Endothelial cell of umbilical vein (primary cell): ENCODE measurements around the gene CEP78.
A peak's percentile ranks its signal among the peaks of the same experiment; 100 is the strongest.

Experiments
- EZH2 ChIP-seq: IDR thresholded peaks from 2 replicates; pipeline ENCODE4 v1.6.1; 2012; ENCODE audit warnings: borderline replicate concordance, low read depth, mild to moderate bottlenecking, moderate library complexity, low read length, inconsistent platforms; ENCODE audit not compliant: severe bottlenecking
- FOS ChIP-seq: IDR thresholded peaks from 2 replicates; pipeline ENCODE4 v1.6.1; 2011; ENCODE audit warnings: mild to moderate bottlenecking, low read length, moderate library complexity, borderline replicate concordance; ENCODE audit not compliant: insufficient read depth
- GATA2 ChIP-seq: IDR thresholded peaks from 2 replicates; pipeline ENCODE4 v1.7.0; 2011; ENCODE audit warnings: low read depth, mild to moderate bottlenecking, moderate library complexity, mixed read lengths, low read length; ENCODE audit not compliant: insufficient read length, insufficient read depth
- MYC ChIP-seq: IDR thresholded peaks from one replicate; pipeline ENCODE4 v1.6.1; 2011; ENCODE audit warnings: mild to moderate bottlenecking, low read depth, low read length
- POLR2A ChIP-seq: IDR thresholded peaks from 2 replicates; pipeline ENCODE4 v1.6.1; 2012; ENCODE audit warnings: low read depth, mild to moderate bottlenecking, control low read depth, low read length
- POLR2AphosphoS5 ChIP-seq: IDR thresholded peaks from 2 replicates; pipeline ENCODE4 v1.6.1; 2012; ENCODE audit warnings: low read depth, mild to moderate bottlenecking, control low read depth, low read length, moderate library complexity; ENCODE audit not compliant: insufficient read depth
- TF ChIP-seq, protein P1 (sequence below), 2 donors: IDR thresholded peaks; 1 replicate in 1 of 2; 2 replicates in 1 of 2; pipeline ENCODE4 v1.5.1; 2011; ENCODE audit warnings: low read length in 2 of 2, mild to moderate bottlenecking in 2 of 2, moderate library complexity in 2 of 2, control low read depth in 1 of 2, inconsistent platforms in 1 of 2, low read depth in 1 of 2; ENCODE audit not compliant: insufficient read depth in 1 of 2; ENCODE audit errors: extremely low read depth in 1 of 2
- TF ChIP-seq, protein P2 (sequence below): IDR thresholded peaks from 2 replicates; pipeline ENCODE4 v1.6.1; 2011; ENCODE audit not compliant: insufficient read depth, insufficient read length

DNA sequence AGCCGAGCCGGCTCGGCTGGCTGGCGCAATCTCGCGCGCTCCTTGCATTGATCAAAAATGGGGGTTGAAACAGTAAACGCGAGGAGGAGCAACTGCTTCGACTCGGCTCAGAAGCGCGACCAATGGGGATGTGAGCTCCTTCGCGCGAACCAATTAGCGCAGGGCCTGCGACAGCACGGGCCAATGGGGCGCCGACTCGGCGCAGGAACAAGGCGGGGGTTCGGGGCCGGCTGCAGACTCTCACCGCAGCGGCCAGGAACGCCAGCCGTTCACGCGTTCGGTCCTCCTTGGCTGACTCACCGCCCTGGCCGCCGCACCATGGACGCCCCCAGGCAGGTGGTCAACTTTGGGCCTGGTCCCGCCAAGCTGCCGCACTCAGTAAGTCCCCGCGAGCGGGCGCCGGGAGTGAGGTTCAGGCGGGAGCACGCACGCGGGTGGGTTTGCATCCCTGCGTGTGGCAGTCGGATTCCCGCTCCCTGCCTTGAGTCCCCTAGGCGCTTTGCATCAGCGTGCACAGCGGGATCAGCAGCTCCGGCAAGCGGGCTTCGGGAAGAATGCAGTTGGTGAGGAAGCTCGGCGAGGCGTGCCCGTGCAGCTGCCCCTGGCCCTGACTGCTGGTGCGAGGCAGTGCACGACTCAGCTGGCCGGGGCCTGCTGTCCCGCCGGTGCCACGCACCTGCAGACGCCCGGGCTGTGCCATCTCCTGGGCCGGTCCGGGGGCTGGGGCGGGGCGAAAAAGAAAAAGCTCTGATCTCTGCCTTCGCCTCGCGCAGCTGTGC lies 61.2 kb downstream of the CEP78 start, which contains the start of gene PSAT1:
- TF ChIP-seq, protein P1, sequence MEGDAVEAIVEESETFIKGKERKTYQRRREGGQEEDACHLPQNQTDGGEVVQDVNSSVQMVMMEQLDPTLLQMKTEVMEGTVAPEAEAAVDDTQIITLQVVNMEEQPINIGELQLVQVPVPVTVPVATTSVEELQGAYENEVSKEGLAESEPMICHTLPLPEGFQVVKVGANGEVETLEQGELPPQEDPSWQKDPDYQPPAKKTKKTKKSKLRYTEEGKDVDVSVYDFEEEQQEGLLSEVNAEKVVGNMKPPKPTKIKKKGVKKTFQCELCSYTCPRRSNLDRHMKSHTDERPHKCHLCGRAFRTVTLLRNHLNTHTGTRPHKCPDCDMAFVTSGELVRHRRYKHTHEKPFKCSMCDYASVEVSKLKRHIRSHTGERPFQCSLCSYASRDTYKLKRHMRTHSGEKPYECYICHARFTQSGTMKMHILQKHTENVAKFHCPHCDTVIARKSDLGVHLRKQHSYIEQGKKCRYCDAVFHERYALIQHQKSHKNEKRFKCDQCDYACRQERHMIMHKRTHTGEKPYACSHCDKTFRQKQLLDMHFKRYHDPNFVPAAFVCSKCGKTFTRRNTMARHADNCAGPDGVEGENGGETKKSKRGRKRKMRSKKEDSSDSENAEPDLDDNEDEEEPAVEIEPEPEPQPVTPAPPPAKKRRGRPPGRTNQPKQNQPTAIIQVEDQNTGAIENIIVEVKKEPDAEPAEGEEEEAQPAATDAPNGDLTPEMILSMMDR (IDR thresholded peaks at IDR 0.05; ENCODE audit: extremely low read depth in 1 of 2, insufficient read depth in 1 of 2, low read depth in 1 of 2, low read length in 2 of 2): peak in 1 of 2 donors; percentile 5
- TF ChIP-seq POLR2A (peak; percentile 66), POLR2AphosphoS5 (peak; percentile 62), GATA2 (no peak), EZH2 (no peak), MYC (no peak), FOS (peak; percentile 41)
- TF ChIP-seq, protein P2, sequence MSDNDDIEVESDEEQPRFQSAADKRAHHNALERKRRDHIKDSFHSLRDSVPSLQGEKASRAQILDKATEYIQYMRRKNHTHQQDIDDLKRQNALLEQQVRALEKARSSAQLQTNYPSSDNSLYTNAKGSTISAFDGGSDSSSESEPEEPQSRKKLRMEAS: no peak
